IMR-90 (cell line): ENCODE results near the gene KCNV2. TPM values are rescaled to one million over a fixed set of nuclear protein-coding genes. Genes with fewer than 3 reads are reported as not detected.

Experiments used
- ATAC-seq: fragments of 200-7000 bp; cut with Tn5 transposase; 2 replicates; pipeline ENCODE4 v1.9.1; 2020; ENCODE audit warnings: low read depth, mild to moderate bottlenecking, moderate library complexity
- BruUV-seq: library from RNA; stranded (reverse); fragments of 400-500 nt; replicated peaks from 2 replicates; lab custom pipeline; 2021; lab: Mats Ljungman, UMichigan
- CTCF ChIA-PET: fragments of 300-600 bp; formaldehyde crosslinking; extraction: SDS; loops from one replicate; lab custom pipeline; 2021; ENCODE audit warnings: antibody characterized with exemption; lab: Yijun Ruan, JAX
- POLR2A ChIA-PET: fragments of 300-600 bp; sonication (Branson Sonifier 250); formaldehyde crosslinking; loops from one replicate; lab custom pipeline; 2022; ENCODE audit warnings: antibody characterized with exemption; ENCODE audit not compliant: unreplicated experiment; lab: Charles Lee
- DNase-seq: peaks from one replicate; pipeline ENCODE4 v3.0.0; 2013
- H2AFZ ChIP-seq: replicated peaks from 2 replicates; pipeline ENCODE3; 2013; ENCODE audit warnings: low read length, mild to moderate bottlenecking; ENCODE audit not compliant: poor library complexity
- H2AK5ac ChIP-seq: 2 replicates; pipeline ENCODE4 v1.6.1; 2013; ENCODE audit warnings: low read depth, low read length, inconsistent platforms
- H2AK9ac ChIP-seq: replicated peaks from 2 replicates; pipeline ENCODE3; 2013; ENCODE audit warnings: mild to moderate bottlenecking, low read depth, low read length, moderate library complexity; ENCODE audit not compliant: poor library complexity
- H2BK120ac ChIP-seq: 2 replicates; pipeline ENCODE4 v1.6.1; 2013; ENCODE audit warnings: low read depth, low read length, inconsistent platforms
- H2BK15ac ChIP-seq: 3 replicates; pipeline ENCODE4 v1.6.1; 2013; ENCODE audit warnings: low read depth, low read length, inconsistent platforms
- H2BK20ac ChIP-seq: 2 replicates; pipeline ENCODE4 v1.6.1; 2013; ENCODE audit warnings: low read depth, mild to moderate bottlenecking, inconsistent platforms, low read length, moderate library complexity
- H2BK5ac ChIP-seq: 2 replicates; pipeline ENCODE4 v1.6.1; 2013; ENCODE audit warnings: mild to moderate bottlenecking, low read depth, low read length, inconsistent platforms; ENCODE audit not compliant: poor library complexity, severe bottlenecking
- H3K14ac ChIP-seq: replicated peaks from 2 replicates; pipeline ENCODE4 v1.6.1; 2013; ENCODE audit warnings: low read depth, low read length, inconsistent platforms
- H3K18ac ChIP-seq: 2 replicates; pipeline ENCODE4 v1.6.1; 2013; ENCODE audit warnings: low read depth, low read length, control low read depth
- H3K23ac ChIP-seq: 2 replicates; pipeline ENCODE4 v1.6.1; 2013; ENCODE audit warnings: low read depth, low read length, inconsistent platforms
- H3K27ac ChIP-seq: 2 replicates; pipeline ENCODE4 v1.5.1; 2013; ENCODE audit warnings: mild to moderate bottlenecking, control low read depth, low read length; ENCODE audit not compliant: insufficient read depth
- H3K27me3 ChIP-seq: 2 replicates; pipeline ENCODE4 v1.6.1; 2013; ENCODE audit warnings: low read length; ENCODE audit not compliant: control insufficient read depth, insufficient read depth
- H3K36me3 ChIP-seq: 2 replicates; pipeline ENCODE4 v1.6.1; 2013; ENCODE audit warnings: low read length, mixed read lengths; ENCODE audit not compliant: control insufficient read depth, insufficient read depth
- H3K4ac ChIP-seq: 2 replicates; pipeline ENCODE4 v1.6.1; 2013; ENCODE audit warnings: low read depth, low read length, inconsistent platforms
- H3K4me1 ChIP-seq: 2 replicates; pipeline ENCODE4 v1.6.1; 2013; ENCODE audit warnings: low read length, mixed read lengths; ENCODE audit not compliant: control insufficient read depth, insufficient read depth
- H3K4me2 ChIP-seq: 2 replicates; pipeline ENCODE4 v1.6.1; 2013; ENCODE audit warnings: low read depth, mild to moderate bottlenecking, control low read depth, low read length, moderate library complexity
- H3K4me3 ChIP-seq: 2 replicates; pipeline ENCODE4 v1.5.1; 2013; ENCODE audit warnings: low read depth, mild to moderate bottlenecking, control low read depth, low read length, moderate library complexity; ENCODE audit not compliant: insufficient read depth
- H3K56ac ChIP-seq: 2 replicates; pipeline ENCODE4 v1.6.1; 2013; ENCODE audit warnings: low read length, inconsistent platforms; ENCODE audit not compliant: insufficient read depth; ENCODE audit errors: extremely low read depth
- H3K79me1 ChIP-seq, 2 experiments: 2 replicates each; pipeline ENCODE4 v1.6.1; 2013; ENCODE audit warnings: low read length in 2 of 2, inconsistent platforms in 1 of 2, low read depth in 1 of 2
- H3K9ac ChIP-seq: 2 replicates; pipeline ENCODE4 v1.6.1; 2013; ENCODE audit warnings: low read depth, low read length, control low read depth
- H3K9me1 ChIP-seq: 2 replicates; pipeline ENCODE4 v1.6.1; 2013; ENCODE audit warnings: low read length, inconsistent platforms; ENCODE audit not compliant: insufficient read depth
- H3K9me3 ChIP-seq: 2 replicates; pipeline ENCODE4 v1.6.1; 2013; ENCODE audit warnings: low read length; ENCODE audit not compliant: control insufficient read depth, insufficient read depth
- H4K20me1 ChIP-seq: 2 replicates; pipeline ENCODE4 v1.6.1; 2013; ENCODE audit warnings: low read length, inconsistent platforms; ENCODE audit not compliant: insufficient read depth
- H4K5ac ChIP-seq: 2 replicates; pipeline ENCODE4 v1.6.1; 2013; ENCODE audit warnings: mild to moderate bottlenecking, low read depth, low read length, control low read depth
- H4K8ac ChIP-seq, 2 experiments: 2 replicates each; pipeline ENCODE4 v1.6.1; 2013; ENCODE audit warnings: low read depth in 2 of 2, low read length in 2 of 2, control low read depth in 1 of 2, inconsistent platforms in 1 of 2
- H4K91ac ChIP-seq: 2 replicates; pipeline ENCODE4 v1.6.1; 2013; ENCODE audit warnings: low read depth, low read length, inconsistent platforms; ENCODE audit not compliant: insufficient read depth
- BHLHE40 ChIP-seq: fragments of 150-350 bp; IDR thresholded peaks from 2 replicates; pipeline ENCODE4 v1.6.1; 2016; ENCODE audit warnings: mild to moderate bottlenecking, low read depth, low read length
- CEBPB ChIP-seq: IDR thresholded peaks from 2 replicates; pipeline ENCODE4 v1.6.1; 2012; ENCODE audit warnings: low read depth, low read length, improper control_type of control experiment
- ELK1 ChIP-seq: fragments of 150-350 bp; IDR thresholded peaks from 2 replicates; pipeline ENCODE4 v1.6.1; 2016; ENCODE audit warnings: low read depth, mild to moderate bottlenecking, low read length, moderate library complexity, borderline replicate concordance
- FOS ChIP-seq: fragments of 150-350 bp; IDR thresholded peaks from 2 replicates; pipeline ENCODE4 v1.6.1; 2016; ENCODE audit warnings: low read depth, low read length
- MAFK ChIP-seq: IDR thresholded peaks from 2 replicates; pipeline ENCODE4 v1.6.1; 2012; ENCODE audit warnings: low read depth, low read length, improper control_type of control experiment
- MAZ ChIP-seq: IDR thresholded peaks from 2 replicates; pipeline ENCODE4 v1.6.1; 2012; ENCODE audit warnings: low read depth, mild to moderate bottlenecking, low read length, improper control_type of control experiment, moderate library complexity, borderline replicate concordance
- MXI1 ChIP-seq: IDR thresholded peaks from 2 replicates; pipeline ENCODE4 v1.6.1; 2012; ENCODE audit warnings: low read depth, mild to moderate bottlenecking, low read length, moderate library complexity, borderline replicate concordance
- NFE2L2 ChIP-seq: fragments of 150-350 bp; IDR thresholded peaks from 2 replicates; pipeline ENCODE4 v1.6.1; 2016; ENCODE audit warnings: low read depth, mild to moderate bottlenecking, low read length
- POLR2A ChIP-seq: IDR thresholded peaks from 2 replicates; pipeline ENCODE4 v1.6.1; 2012; ENCODE audit warnings: mild to moderate bottlenecking, low read depth, low read length
- RAD21 ChIP-seq: IDR thresholded peaks from 2 replicates; pipeline ENCODE4 v1.6.1; 2012; ENCODE audit warnings: low read length, improper control_type of control experiment
- RCOR1 ChIP-seq: IDR thresholded peaks from 2 replicates; pipeline ENCODE4 v1.6.1; 2012; ENCODE audit warnings: mild to moderate bottlenecking, low read length, improper control_type of control experiment; ENCODE audit not compliant: insufficient replicate concordance
- RFX5 ChIP-seq: IDR thresholded peaks from 2 replicates; pipeline ENCODE4 v1.8.0; 2012; ENCODE audit warnings: low read depth, mild to moderate bottlenecking, low read length, moderate library complexity
- SMC3 ChIP-seq: fragments of 150-350 bp; IDR thresholded peaks from 2 replicates; pipeline ENCODE4 v1.6.1; 2016; ENCODE audit warnings: low read depth, mild to moderate bottlenecking, antibody characterized with exemption, low read length, moderate library complexity
- USF2 ChIP-seq: fragments of 150-350 bp; IDR thresholded peaks from 2 replicates; pipeline ENCODE4 v1.6.1; 2017; ENCODE audit warnings: mild to moderate bottlenecking, antibody characterized with exemption, low read length, low read depth
- WGBS, 2 experiments: methylation state at CpG; one replicate each; pipeline versions ENCODE4 v1.1.5 to v1.1.7; 2013; ENCODE audit warnings: missing lambda C conversion rate in 2 of 2; ENCODE audit not compliant: insufficient read length in 1 of 2; ENCODE audit errors: extremely low coverage in 2 of 2; 5-methylcytosine and 5-hydroxymethylcytosine counted together
- dilution Hi-C: fragments of 300-500 bp; cut with HindIII; formaldehyde crosslinking; loops from one replicate; pipeline ENCODE4 v1.14.3; 2018; ENCODE audit warnings: low sequenced_read_pairs; ENCODE audit not compliant: unreplicated experiment
- in situ Hi-C: fragments of 300-500 bp; cut with MboI; formaldehyde crosslinking; loops from 3 replicates; pipeline ENCODE4 v1.14.3; 2019; ENCODE audit warnings: low sequenced_read_pairs, inconsistent platforms, mixed read lengths
- intact Hi-C: fragments of 100-400 bp; cut with micrococcal nuclease; formaldehyde crosslinking; loops from 2 replicates; pipeline ENCODE4 v1.10.0; 2022
- polyA plus RNA-seq, 3 experiments: library from polyadenylated mRNA; depleted of rRNA; stranded (reverse); fragments of >200 nt; gene quantifications; 2 replicates each; pipeline ENCODE4 v1.2.3, GENCODE V29; 2012; ENCODE audit warnings: low replicate concordance in 1 of 3
- total RNA-seq: library from RNA; depleted of rRNA; stranded (reverse); fragments of >200 nt; gene quantifications from 2 replicates; pipeline ENCODE4 v1.2.3, GENCODE V29; 2012
- TF ChIP-seq, protein P1 (sequence below): conservative IDR thresholded peaks from 2 replicates; pipeline ENCODE4 v1.5.1; 2012; ENCODE audit warnings: mild to moderate bottlenecking, low read depth, low read length, improper control_type of control experiment

KCNV2 gene
- total and polyA plus RNA-seq, 2 of the 4 experiments (the other 2 are of a cell fraction): not detected

- intact Hi-C loops (loop anchor here (10.0 kb wide), 2 partner anchors 399 to 709 kb away; partner anchors contain the start of gene SMARCA2), dilution Hi-C loops (no loop called here), in situ Hi-C loops (loop anchor here (10.0 kb wide), 2 partner anchors 489 to 589 kb away; no protein-coding TSS in a partner anchor)
- H3K27ac ChIP-seq: no peak overlapping the region
- BruUV-seq: no TSS peak
- H3K36me3 ChIP-seq: no peaks in the 10 kb centered on the region; the same call in 1 of the 2 replicates
- H3K4me3 ChIP-seq: no peak overlapping the region
- H3K18ac ChIP-seq: no peak overlapping the region
- no peaks in the 10 kb centered on the region for H4K20me1 ChIP-seq
- no peak overlapping the region for H3K4ac ChIP-seq
- H3K14ac ChIP-seq: no peak overlapping the region
- no peak overlapping the region for H2AFZ ChIP-seq
- DNase-seq: no peak
- H3K9me3 ChIP-seq: no peaks in the 10 kb centered on the region
- H3K9ac ChIP-seq: no peak overlapping the region
- H2AK5ac ChIP-seq: no peak overlapping the region
- no peak overlapping the region for H2BK15ac ChIP-seq
- no peak overlapping the region for H4K8ac ChIP-seq
- H3K9me1 ChIP-seq: peaks cover 7% of the 10 kb centered on the region
- H4K5ac ChIP-seq: no peak overlapping the region
- no peak overlapping the region for H3K4me2 ChIP-seq
- no CpG with 5 or more reads among the region's 4 CpGs for WGBS, 2 experiments
- H3K4me1 ChIP-seq: peaks cover 3% of the 10 kb centered on the region
- POLR2A ChIA-PET: no interaction called here
- H2BK120ac ChIP-seq: no peak overlapping the region
- CTCF ChIA-PET: interaction anchor here (0.6 kb wide), 1 partner anchor 10 kb away, joined by 4 read pairs; no protein-coding TSS in a partner anchor
- ATAC-seq: no peak
- no peak overlapping the region for H2AK9ac ChIP-seq
- no peak overlapping the region for H4K91ac ChIP-seq
- no peak overlapping the region for H2BK5ac ChIP-seq
- H3K56ac ChIP-seq: no peak overlapping the region
- no peak overlapping the region for H2BK20ac ChIP-seq
- no peaks in the 10 kb centered on the region for H3K79me1 ChIP-seq
- no peaks in the 10 kb centered on the region for H3K27me3 ChIP-seq
- H3K23ac ChIP-seq: no peak overlapping the region
- TF ChIP-seq NFE2L2 (no peak), RAD21 (no peak), USF2 (no peak), SMC3 (no peak), MAFK (no peak), RCOR1 (no peak), MXI1 (no peak), MAZ (no peak), ELK1 (no peak), FOS (no peak), RFX5 (no peak), BHLHE40 (no peak), CEBPB (no peak), POLR2A (no peak)
- TF ChIP-seq, protein P1, sequence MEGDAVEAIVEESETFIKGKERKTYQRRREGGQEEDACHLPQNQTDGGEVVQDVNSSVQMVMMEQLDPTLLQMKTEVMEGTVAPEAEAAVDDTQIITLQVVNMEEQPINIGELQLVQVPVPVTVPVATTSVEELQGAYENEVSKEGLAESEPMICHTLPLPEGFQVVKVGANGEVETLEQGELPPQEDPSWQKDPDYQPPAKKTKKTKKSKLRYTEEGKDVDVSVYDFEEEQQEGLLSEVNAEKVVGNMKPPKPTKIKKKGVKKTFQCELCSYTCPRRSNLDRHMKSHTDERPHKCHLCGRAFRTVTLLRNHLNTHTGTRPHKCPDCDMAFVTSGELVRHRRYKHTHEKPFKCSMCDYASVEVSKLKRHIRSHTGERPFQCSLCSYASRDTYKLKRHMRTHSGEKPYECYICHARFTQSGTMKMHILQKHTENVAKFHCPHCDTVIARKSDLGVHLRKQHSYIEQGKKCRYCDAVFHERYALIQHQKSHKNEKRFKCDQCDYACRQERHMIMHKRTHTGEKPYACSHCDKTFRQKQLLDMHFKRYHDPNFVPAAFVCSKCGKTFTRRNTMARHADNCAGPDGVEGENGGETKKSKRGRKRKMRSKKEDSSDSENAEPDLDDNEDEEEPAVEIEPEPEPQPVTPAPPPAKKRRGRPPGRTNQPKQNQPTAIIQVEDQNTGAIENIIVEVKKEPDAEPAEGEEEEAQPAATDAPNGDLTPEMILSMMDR: no peak
These were observed 6.2 kb downstream of the KCNV2 start for GRCh38 chr9:2723376-2724065.
